RWPE2 (cell line): ENCODE results near the gene DACH2.

ENCODE experiments used
- ATAC-seq: fragments of 200-7000 bp; cut with Tn5 transposase; 3 replicates; pipeline ENCODE4 v1.9.1; 2021; ENCODE audit warnings: low read depth
- DNase-seq: peaks from one replicate; pipeline ENCODE4 v3.0.0-alpha.2; 2020; ENCODE audit warnings: low spot score
- H3K27ac ChIP-seq: fragments of 450-650 bp; 2 replicates; pipeline ENCODE4 v1.5.1; 2017; ENCODE audit warnings: mild to moderate bottlenecking; ENCODE audit not compliant: poor library complexity, severe bottlenecking
- H3K27me3 ChIP-seq: fragments of 250-450 bp; sonication (Bioruptor Pico); 2 replicates; pipeline ENCODE4 v1.5.1; 2021; ENCODE audit warnings: mild to moderate bottlenecking, moderate library complexity; ENCODE audit not compliant: insufficient read depth, poor library complexity, severe bottlenecking
- H3K36me3 ChIP-seq: fragments of 250-450 bp; sonication (Bioruptor Pico); 2 replicates; pipeline ENCODE4 v1.5.1; 2020; ENCODE audit warnings: low read depth, mild to moderate bottlenecking, moderate library complexity
- H3K4me1 ChIP-seq: fragments of 250-450 bp; sonication (Bioruptor Pico); 2 replicates; pipeline ENCODE4 v1.5.1; 2021; ENCODE audit warnings: mild to moderate bottlenecking, moderate library complexity; ENCODE audit not compliant: insufficient read depth, poor library complexity, severe bottlenecking
- H3K4me3 ChIP-seq: fragments of 250-450 bp; sonication (Bioruptor Pico); 2 replicates; pipeline ENCODE4 v1.5.1; 2021; ENCODE audit warnings: mild to moderate bottlenecking, moderate library complexity; ENCODE audit not compliant: severe bottlenecking
- H3K9me3 ChIP-seq: fragments of 250-450 bp; sonication (Bioruptor Pico); 2 replicates; pipeline ENCODE4 v1.5.1; 2021; ENCODE audit warnings: mild to moderate bottlenecking, moderate library complexity; ENCODE audit not compliant: severe bottlenecking
- CTCF ChIP-seq: fragments of 450-650 bp; IDR thresholded peaks from one replicate; pipeline ENCODE4 v1.5.1; 2017; ENCODE audit warnings: mild to moderate bottlenecking, moderate library complexity; ENCODE audit not compliant: poor library complexity, severe bottlenecking

DACH2 gene

GRCh38 chrX:86215260-86215659 is 67.0 kb downstream of the DACH2 start:
- no peak for TF ChIP-seq CTCF
- DNase-seq (no peak), ATAC-seq (no peak)
- Histone ChIP-seq H3K36me3 (no peaks in the 10 kb centered on the region), H3K9me3 (no peaks in the 10 kb centered on the region), H3K27me3 (no peaks in the 10 kb centered on the region), H3K4me1 (no peaks in the 10 kb centered on the region), H3K4me3 (no peak overlapping the region), H3K27ac (no peak overlapping the region)

- TF ChIP-seq CTCF: no peak
- H3K9me3 ChIP-seq: no peaks in the 10 kb centered on the region
Observed at GRCh38 chrX:86237482-86237881, 89.2 kb downstream of the DACH2 start.

DNA sequence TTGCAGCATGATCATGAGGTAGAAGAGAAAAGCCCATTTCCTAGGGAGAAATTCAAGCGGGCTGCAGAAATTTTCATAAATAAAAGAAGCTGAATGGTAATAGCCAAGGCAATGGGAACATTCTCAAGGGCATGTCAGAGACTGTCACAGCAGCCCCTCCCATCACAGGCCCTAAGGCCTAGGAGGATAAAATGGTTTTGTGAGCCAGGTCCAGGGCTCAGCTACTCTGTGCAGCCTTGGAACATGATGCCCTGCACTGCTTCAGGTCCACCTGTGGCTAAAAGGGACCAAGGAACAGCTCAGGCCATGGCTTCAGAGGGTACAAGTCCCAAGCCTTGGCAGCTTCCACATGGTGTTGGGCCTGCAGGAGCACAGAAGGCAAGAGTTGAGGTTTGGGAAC is 93.3 kb downstream of the DACH2 start:
- H3K27ac ChIP-seq: no peak overlapping the region
- DNase-seq (no peak), ATAC-seq (no peak)
- H3K36me3 ChIP-seq: no peaks in the 10 kb centered on the region
- no peaks in the 10 kb centered on the region for H3K27me3 ChIP-seq
- no peak for TF ChIP-seq CTCF
- no peak overlapping the region for H3K4me3 ChIP-seq
- H3K9me3 ChIP-seq: no peaks in the 10 kb centered on the region
- no peaks in the 10 kb centered on the region for H3K4me1 ChIP-seq

More at GRCh38 chrX:86237482-86237881, 89.2 kb downstream of the DACH2 start:
- Histone ChIP-seq H3K27ac (no peak overlapping the region), H3K4me1 (no peaks in the 10 kb centered on the region), H3K36me3 (no peaks in the 10 kb centered on the region), H3K27me3 (no peaks in the 10 kb centered on the region), H3K4me3 (no peak overlapping the region)
- no peak for DNase-seq
- ATAC-seq: no peak

- DNase-seq (no peak), ATAC-seq (no peak)
- H3K36me3 ChIP-seq: no peaks in the 10 kb centered on the region
- no peaks in the 10 kb centered on the region for H3K4me1 ChIP-seq
- H3K27ac ChIP-seq: no peak overlapping the region
- no peak for TF ChIP-seq CTCF
- H3K9me3 ChIP-seq: no peaks in the 10 kb centered on the region
- H3K27me3 ChIP-seq: no peaks in the 10 kb centered on the region
- no peak overlapping the region for H3K4me3 ChIP-seq
Observed at GRCh38 chrX:86263526-86263925, 115.3 kb downstream of the DACH2 start.

GRCh38 chrX:86295293-86295692 is 147.0 kb downstream of the DACH2 start:
- no peaks in the 10 kb centered on the region for H3K9me3 ChIP-seq
- TF ChIP-seq CTCF: no peak
- H3K4me1 ChIP-seq: no peaks in the 10 kb centered on the region
- no peak overlapping the region for H3K27ac ChIP-seq
- H3K4me3 ChIP-seq: no peak overlapping the region
- DNase-seq: no peak
- no peaks in the 10 kb centered on the region for H3K27me3 ChIP-seq
- no peaks in the 10 kb centered on the region for H3K36me3 ChIP-seq
- no peak for ATAC-seq
